GM12875 (cell line): ENCODE data around the gene RNF220.

Experiments
- H3K4me3 ChIP-seq: one replicate; pipeline ENCODE4 v1.5.1; 2011; ENCODE audit warnings: low read depth, low read length, control low read depth
- TF ChIP-seq, protein P1 (sequence below): IDR thresholded peaks from 2 replicates; pipeline ENCODE4 v1.5.1; 2011; ENCODE audit warnings: low read depth, mild to moderate bottlenecking, control low read depth, inconsistent platforms, low read length, moderate library complexity, borderline replicate concordance; ENCODE audit not compliant: insufficient read depth

RNF220 gene

DNA sequence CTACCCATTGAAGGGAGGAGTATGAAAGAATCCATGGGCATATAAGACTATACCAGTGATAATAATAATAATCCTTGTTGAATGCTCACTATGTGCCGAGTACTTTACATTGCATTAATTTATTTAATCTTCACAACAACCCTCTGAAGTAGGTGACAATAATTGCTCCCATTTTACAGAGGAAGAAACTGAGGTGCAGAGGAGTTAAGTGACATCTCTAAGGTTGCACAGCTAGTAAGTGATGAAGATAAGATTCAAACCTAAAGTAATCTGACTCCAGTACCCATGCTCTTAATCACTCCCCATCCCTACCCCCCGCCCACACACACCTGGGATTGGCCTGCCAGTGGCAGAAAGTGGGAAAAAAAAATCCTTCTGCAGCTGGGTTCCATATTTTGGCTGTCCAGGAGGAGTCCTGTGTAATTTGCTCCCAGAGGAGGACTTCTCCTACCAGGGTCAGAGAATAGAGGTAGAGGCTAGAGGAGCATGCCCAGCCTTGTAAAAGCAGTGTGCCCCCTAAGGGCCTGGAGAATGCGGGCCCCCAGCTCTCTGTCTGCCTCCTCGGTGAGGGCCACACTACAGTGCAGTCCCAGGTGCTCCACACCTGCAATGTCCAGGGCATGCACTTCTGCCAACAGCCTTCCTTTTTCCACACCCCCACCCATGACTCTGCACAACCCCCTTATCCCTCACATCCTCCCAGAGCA, 211.4 kb downstream of the RNF220 start:
- TF ChIP-seq, protein P1, sequence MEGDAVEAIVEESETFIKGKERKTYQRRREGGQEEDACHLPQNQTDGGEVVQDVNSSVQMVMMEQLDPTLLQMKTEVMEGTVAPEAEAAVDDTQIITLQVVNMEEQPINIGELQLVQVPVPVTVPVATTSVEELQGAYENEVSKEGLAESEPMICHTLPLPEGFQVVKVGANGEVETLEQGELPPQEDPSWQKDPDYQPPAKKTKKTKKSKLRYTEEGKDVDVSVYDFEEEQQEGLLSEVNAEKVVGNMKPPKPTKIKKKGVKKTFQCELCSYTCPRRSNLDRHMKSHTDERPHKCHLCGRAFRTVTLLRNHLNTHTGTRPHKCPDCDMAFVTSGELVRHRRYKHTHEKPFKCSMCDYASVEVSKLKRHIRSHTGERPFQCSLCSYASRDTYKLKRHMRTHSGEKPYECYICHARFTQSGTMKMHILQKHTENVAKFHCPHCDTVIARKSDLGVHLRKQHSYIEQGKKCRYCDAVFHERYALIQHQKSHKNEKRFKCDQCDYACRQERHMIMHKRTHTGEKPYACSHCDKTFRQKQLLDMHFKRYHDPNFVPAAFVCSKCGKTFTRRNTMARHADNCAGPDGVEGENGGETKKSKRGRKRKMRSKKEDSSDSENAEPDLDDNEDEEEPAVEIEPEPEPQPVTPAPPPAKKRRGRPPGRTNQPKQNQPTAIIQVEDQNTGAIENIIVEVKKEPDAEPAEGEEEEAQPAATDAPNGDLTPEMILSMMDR, result no peak
- no peak overlapping the region for H3K4me3 ChIP-seq

GRCh38 chr1:44616991-44617702, 212.1 kb downstream of the RNF220 start:
- TF ChIP-seq, protein P1, result no peak
- H3K4me3 ChIP-seq, result no peak overlapping the region

- TF ChIP-seq, protein P1, result no peak
- no peak overlapping the region for H3K4me3 ChIP-seq
These were observed 212.6 kb downstream of the RNF220 start for GRCh38 chr1:44617703-44618029.

DNA sequence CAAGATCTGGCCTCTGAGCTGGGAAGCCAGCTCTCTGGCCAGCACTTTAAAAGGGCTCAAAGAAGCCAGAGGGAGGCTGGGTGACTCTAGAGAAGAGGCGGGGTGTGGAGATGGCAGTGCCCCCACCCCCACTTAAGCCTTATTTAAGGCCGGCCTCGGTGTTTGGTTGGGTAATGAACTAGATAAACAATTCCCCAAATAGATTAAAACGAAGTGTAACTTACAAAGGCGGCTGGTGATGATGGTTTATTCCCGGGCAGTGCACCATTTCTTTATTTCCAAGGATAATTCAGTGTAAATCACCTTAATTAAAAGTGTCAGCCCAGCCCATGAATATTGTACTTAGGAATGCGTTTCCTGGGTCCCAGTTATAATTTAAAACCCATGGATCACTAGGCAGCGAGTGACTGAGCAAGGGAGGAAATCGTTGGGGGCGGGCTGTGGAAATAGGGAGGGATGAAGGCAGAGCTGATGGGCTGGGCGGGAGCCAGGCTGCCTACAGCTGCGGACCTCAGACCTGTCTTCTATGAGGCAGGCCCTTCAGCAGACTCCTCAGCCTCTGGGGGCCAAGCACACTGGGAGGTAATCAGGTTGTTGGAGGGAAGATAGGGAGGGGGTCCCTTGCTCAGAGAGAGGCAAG, 214.3 kb downstream of the RNF220 start:
- no peak overlapping the region for H3K4me3 ChIP-seq
- TF ChIP-seq, protein P1, result no peak

DNA sequence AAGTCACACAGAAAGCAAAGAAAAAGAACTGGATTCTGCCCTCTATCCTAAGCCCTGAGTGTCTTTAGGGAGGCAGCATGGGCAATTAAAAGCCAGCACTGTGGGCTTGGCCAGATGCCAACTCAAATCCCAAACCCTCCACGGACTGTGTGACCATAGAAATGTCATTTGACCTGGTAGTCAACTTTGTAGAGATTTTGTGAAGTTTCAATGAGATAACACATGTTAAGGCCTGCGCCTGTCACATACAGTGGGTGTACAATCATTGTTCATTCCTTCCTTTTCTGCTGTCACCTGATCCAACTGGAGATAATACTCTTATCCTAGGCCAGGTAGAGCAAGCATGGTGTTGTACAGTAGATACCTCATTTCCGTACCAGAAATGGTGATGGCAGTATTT, 215.0 kb downstream of the RNF220 start:
- TF ChIP-seq, protein P1, result no peak
- H3K4me3 ChIP-seq, result no peak overlapping the region

DNA sequence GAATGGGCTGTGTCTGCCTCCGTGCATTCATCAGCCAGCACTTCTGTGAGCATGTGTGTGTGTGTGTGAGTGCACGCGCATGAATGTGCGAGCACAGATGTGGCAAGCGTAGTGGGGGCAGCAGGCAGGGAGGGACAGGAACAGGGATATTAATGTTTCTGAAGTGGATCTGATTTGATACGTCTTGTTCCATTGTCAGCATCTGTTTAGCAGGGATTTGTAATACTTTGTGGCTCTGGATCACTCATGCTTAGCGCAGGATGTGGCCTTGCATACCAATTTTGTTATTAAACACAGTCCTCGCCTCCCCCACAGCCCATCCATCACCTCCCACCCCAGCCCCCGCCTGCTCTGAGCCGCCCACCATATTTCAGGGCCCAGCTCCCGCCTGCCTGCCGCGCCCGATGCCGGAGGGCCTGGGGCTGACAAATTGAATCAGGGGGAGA, 216.8 kb downstream of the RNF220 start:
- H3K4me3 ChIP-seq, result no peak overlapping the region
- TF ChIP-seq, protein P1, result no peak
